Left colon (tissue), 2 donors: ENCODE measurements around the gene EVX2. TPM values are rescaled to one million over a fixed set of nuclear protein-coding genes. Genes with fewer than 3 reads are reported as not detected.
A peak's percentile ranks its signal among the peaks of the same experiment; 100 is the strongest.

ENCODE experiments used
- ATAC-seq: fragments of 200-7000 bp; cut with Tn5 transposase; one replicate; pipeline ENCODE4 v1.9.1; 2020; ENCODE audit warnings: mild to moderate bottlenecking, moderate library complexity
- DNase-seq, 2 donors: peaks; one replicate each; pipeline ENCODE4 v3.0.0-alpha.2; 2020
- intact Hi-C, 2 donors: fragments of 100-400 bp; cut with DNase I in 1 of 2; cut with micrococcal nuclease in 1 of 2; formaldehyde crosslinking; loops; one replicate each; pipeline versions ENCODE4 v1.11.2 to v1.14.0; 2022; cut with DNase I, micrococcal nuclease
- total RNA-seq, 2 donors: library from RNA; stranded (reverse); fragmentation: NEBNext Ultra II Directional; extraction: Animal tissue kit (Norgen Biotek cat#: 25700); gene quantifications; one replicate each; pipeline ENCODE4 v1.2.1, GENCODE V29; 2021
- donor health status: DM: no; HTN: no; CAD: no.
- donor health status: DM: yes; HTN: yes; CAD: no.

Gene EVX2
- total RNA-seq, 2 donors from 2014 or later: not detected

GRCh38 chr2:176100547-176101140 lies 16.9 kb upstream of the EVX2 start:
- intact Hi-C loops: no loop called here
- ATAC-seq (no peak), DNase-seq (no peak)

DNA sequence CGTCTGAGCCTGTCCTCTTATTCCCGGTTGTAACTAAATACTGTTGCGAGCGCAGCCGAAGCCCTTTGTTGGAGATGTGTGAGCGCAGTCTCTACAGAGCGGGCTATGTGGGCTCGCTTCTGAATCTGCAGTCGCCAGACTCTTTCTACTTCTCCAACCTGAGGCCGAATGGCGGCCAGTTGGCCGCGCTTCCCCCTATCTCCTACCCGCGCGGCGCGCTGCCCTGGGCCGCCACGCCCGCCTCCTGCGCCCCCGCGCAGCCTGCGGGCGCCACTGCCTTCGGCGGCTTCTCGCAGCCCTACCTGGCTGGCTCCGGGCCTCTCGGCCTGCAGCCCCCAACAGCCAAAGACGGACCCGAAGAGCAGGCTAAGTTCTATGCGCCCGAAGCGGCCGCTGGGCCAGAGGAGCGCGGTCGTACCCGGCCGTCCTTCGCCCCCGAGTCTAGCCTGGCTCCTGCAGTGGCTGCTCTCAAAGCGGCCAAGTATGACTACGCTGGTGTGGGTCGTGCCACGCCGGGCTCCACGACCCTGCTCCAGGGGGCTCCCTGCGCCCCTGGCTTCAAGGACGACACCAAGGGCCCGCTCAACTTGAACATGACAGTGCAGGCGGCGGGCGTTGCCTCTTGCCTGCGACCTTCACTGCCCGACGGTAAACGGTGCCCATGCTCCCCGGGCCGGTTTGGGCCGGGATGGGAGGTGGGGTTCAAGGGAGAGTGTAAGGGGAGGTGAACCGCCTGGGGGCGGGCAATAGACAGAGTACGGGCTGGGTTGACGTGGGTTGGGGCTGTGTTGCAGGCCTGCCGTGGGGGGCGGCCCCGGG lies 16.2 kb upstream of the EVX2 start, which contains the start of gene HOXD12:
TSS of gene HOXD12 (plus strand) at position 68 of the 819 bp plus-strand sequence. CDS start at position 75, 7 bp downstream.
- intact Hi-C loops: loop anchor here (5.0 to 10.0 kb wide), 3 partner anchors 408 to 733 kb away; no protein-coding TSS in a partner anchor
- DNase-seq (no peak), ATAC-seq (no peak)

DNA sequence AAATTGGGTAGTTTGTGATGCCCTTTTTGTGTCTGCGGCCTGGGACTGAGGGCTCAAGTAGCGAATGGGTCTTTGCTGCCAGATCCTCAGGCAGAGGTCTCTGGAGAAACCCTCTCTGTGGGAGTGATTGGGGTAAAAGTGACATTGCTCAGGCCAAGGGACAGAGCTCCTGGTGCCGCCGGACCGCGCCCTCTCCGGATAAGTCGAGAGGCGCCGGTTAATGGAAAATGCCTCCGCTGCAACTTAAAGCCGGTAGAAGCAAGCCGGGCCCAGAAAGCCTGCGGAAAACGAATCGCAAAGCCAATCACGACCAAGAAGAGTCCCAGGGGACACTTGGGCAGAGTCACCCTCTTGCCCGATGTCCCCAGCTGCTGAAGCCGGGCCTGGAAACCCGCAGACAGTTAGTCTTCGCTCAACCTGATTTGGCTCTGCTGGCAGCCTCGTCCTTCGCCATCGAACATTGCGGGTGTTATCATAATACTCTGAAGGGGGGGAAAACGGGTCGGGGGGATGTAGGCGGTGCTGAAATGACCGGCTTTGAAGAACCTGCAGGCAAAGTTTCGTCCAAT lies 15.5 kb upstream of the EVX2 start:
- intact Hi-C loops: loop anchor here (5.0 to 10.0 kb wide), 3 partner anchors 407 to 732 kb away; no protein-coding TSS in a partner anchor
- no peak for ATAC-seq
- no peak for DNase-seq

- intact Hi-C loops: loop anchor here (5.0 to 10.0 kb wide), 3 partner anchors 406 to 731 kb away; no protein-coding TSS in a partner anchor
- ATAC-seq (peak; percentile 14), DNase-seq (no peak)
Measured at GRCh38 chr2:176098366-176099158, 14.8 kb upstream of the EVX2 start.

DNA sequence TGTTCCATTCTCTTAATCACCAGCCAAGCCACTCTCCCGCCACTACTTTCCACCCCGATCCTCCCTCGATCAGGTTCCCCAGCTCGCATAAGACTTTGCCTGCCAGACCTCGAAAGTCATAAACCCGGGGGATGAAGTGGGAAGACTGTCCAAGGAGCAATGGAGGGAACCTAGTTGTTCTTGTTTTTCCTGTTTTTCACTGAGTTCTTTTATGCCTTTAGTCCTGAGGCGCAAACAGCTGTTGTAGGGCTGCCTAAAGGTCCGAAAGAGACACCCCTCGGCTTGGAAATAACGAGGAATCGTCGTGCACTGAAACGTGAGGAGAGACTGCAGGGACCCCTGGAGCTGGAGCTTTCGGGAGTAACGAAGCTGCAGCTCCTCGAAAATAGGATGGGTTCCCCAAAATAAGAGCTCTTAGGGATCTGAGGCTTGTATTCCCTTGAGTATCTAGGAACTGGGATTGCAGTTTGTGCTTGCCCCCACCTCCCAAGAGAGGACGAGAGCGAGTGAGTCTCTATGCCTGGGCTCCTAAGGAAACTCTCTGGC lies 14.1 kb upstream of the EVX2 start:
- no peak for ATAC-seq
- intact Hi-C loops: loop anchor here (5.0 to 10.0 kb wide), 3 partner anchors 406 to 731 kb away; no protein-coding TSS in a partner anchor
- no peak for DNase-seq

GRCh38 chr2:176096986-176097819 lies 13.4 kb upstream of the EVX2 start:
- peak; percentile 94 for ATAC-seq
- intact Hi-C loops: loop anchor here (5.0 to 10.0 kb wide), 3 partner anchors 405 to 730 kb away; no protein-coding TSS in a partner anchor
- peak; percentile 59 to 77 for DNase-seq

GRCh38 chr2:176096243-176096985 lies 12.7 kb upstream of the EVX2 start:
- ATAC-seq: peak; percentile 17
- no peak for DNase-seq

DNA sequence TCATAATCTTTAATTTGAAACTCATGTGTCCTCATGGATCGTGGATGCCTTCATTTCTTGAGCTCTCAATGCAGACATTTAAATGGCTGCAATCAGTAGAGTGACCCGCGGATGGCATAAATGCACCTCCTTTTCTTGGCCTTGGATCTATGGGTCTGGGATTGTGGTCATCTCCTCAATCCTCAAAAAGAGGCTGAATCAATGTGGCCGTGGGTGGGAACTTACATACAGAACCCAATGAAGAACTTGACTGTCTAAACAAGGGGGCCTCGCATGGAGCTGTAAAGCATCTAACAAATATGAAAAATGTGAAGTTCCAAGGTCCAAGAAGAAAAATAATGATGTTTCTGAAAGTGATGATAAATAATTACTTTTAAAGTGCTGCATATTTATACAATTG lies 11.7 kb upstream of the EVX2 start:
- no peak for ATAC-seq
- intact Hi-C loops: loop anchor here (5.0 to 10.0 kb wide), 3 partner anchors 403 to 728 kb away; no protein-coding TSS in a partner anchor
- DNase-seq: no peak

More at GRCh38 chr2:176096243-176096985, 12.7 kb upstream of the EVX2 start:
- intact Hi-C loops: loop anchor here (5.0 to 10.0 kb wide), 3 partner anchors 404 to 729 kb away; no protein-coding TSS in a partner anchor

GRCh38 chr2:176094349-176094748 lies 10.6 kb upstream of the EVX2 start:
- no peak for DNase-seq
- intact Hi-C loops: loop anchor here in 1 of 2 donors (10.0 kb wide), 1 partner anchor 410 kb away; no protein-coding TSS in a partner anchor
- ATAC-seq: no peak

GRCh38 chr2:176093898-176094249 lies 10.1 kb upstream of the EVX2 start:
- intact Hi-C loops: loop anchor here in 1 of 2 donors (10.0 kb wide), 1 partner anchor 409 kb away; no protein-coding TSS in a partner anchor
- ATAC-seq (no peak), DNase-seq (no peak)

- intact Hi-C loops: loop anchor here in 1 of 2 donors (10.0 kb wide), 1 partner anchor 409 kb away; no protein-coding TSS in a partner anchor
- no peak for DNase-seq
- peak; percentile 24 for ATAC-seq
Measured at GRCh38 chr2:176093145-176093897, 9.6 kb upstream of the EVX2 start.

- DNase-seq (peak in 1 of 2 donors; percentile 61), ATAC-seq (peak; percentile 36)
- intact Hi-C loops: loop anchor here in 1 of 2 donors (10.0 kb wide), 1 partner anchor 408 kb away; no protein-coding TSS in a partner anchor
Measured at GRCh38 chr2:176092270-176093144, 8.7 kb upstream of the EVX2 start, which contains the start of gene HOXD13. Gene HOXD13 (plus strand): TSS chr2:176092721. CDS start chr2:176092891, 170 bp downstream.

DNA sequence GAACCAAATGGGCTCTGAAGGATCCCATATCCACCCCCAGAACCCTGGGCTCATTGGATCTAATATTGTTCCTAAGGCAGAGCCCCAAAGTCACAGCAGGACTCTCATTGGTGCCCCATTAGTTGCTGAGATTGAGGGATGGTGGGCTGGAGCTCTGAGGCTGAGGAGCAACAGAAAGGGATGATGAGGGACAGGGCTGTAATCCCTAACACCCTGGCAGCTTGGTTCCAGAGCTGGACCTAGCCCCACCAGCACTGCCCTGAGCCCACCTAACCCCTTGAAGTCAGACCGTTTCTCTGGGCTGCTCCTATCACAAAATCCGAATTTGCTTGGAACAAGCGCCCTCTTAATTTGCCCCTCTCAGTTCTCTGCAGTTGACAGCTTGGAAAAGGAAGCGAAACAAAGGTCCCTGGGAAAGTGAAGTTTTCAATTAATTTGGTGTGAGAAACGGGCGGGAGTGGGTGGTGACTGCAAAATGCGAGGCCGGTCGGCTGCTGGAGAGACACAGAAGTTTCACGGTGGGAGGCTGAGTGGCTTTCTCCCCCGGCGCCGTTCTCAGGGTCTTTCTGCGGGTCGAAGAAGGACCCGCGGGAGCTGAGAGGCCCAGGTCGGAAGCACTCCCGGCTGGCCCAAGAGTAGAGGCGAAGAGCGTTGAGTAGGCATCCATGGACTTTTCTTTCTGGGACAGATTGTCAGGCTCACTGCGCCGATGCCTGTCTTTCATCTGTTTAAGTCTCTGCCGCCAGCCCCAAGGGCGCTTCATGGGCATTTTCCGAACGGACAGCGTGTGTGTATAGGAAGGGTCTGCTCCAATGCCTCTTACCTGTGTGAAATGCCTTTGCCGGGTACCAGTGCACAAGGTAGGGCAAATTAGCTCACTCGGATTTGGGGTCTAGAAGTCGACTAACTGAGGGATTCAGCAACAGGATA lies 7.8 kb upstream of the EVX2 start:
- intact Hi-C loops: loop anchor here in 1 of 2 donors (10.0 kb wide), 1 partner anchor 407 kb away; no protein-coding TSS in a partner anchor
- no peak for DNase-seq
- no peak for ATAC-seq
